Kidney epithelial cell (primary cell): ENCODE data around the gene AASS. TPM values are rescaled to one million over a fixed set of nuclear protein-coding genes. Genes with fewer than 3 reads are reported as not detected.
A peak's percentile ranks its signal among the peaks of the same experiment; 100 is the strongest.
"Not testable (repeated sequence)": the region's sequence is repeated elsewhere in the genome, so short reads cannot be mapped to it uniquely, and the experiment has no call there.

Source experiments
- DNase-seq: peaks from one replicate; pipeline ENCODE4 v3.0.0-alpha.2; 2010; ENCODE audit warnings: low read depth
- H3K27me3 ChIP-seq: 2 replicates; pipeline ENCODE4 v1.6.0; 2011; ENCODE audit warnings: low read length; ENCODE audit not compliant: control insufficient read depth, insufficient read depth
- H3K36me3 ChIP-seq: 2 replicates; pipeline ENCODE4 v1.5.1; 2011; ENCODE audit warnings: low read length; ENCODE audit not compliant: control insufficient read depth, insufficient read depth
- H3K4me3 ChIP-seq: 2 replicates; pipeline ENCODE4 v1.5.1; 2011; ENCODE audit warnings: low read depth, mild to moderate bottlenecking, control low read depth, low read length
- total RNA-seq: library from RNA; depleted of rRNA; stranded (reverse); fragments of >200 nt; gene quantifications from 2 replicates; pipeline ENCODE4 v1.2.3, GENCODE V29; 2015
- TF ChIP-seq, protein P1 (sequence below): IDR thresholded peaks from 2 replicates; pipeline ENCODE4 v1.5.1; 2011; ENCODE audit warnings: mild to moderate bottlenecking, moderate library complexity, low read length, control low read depth, inconsistent platforms; ENCODE audit not compliant: insufficient read depth, poor library complexity, severe bottlenecking

AASS gene
- total RNA-seq, 1 donor from 2014 or later: 8.5 TPM

- H3K4me3 ChIP-seq: no peak overlapping the region
- H3K27me3 ChIP-seq: no peaks in the 10 kb centered on the region
- DNase-seq: no peak
- H3K36me3 ChIP-seq: no peaks in the 10 kb centered on the region
- TF ChIP-seq, protein P1, sequence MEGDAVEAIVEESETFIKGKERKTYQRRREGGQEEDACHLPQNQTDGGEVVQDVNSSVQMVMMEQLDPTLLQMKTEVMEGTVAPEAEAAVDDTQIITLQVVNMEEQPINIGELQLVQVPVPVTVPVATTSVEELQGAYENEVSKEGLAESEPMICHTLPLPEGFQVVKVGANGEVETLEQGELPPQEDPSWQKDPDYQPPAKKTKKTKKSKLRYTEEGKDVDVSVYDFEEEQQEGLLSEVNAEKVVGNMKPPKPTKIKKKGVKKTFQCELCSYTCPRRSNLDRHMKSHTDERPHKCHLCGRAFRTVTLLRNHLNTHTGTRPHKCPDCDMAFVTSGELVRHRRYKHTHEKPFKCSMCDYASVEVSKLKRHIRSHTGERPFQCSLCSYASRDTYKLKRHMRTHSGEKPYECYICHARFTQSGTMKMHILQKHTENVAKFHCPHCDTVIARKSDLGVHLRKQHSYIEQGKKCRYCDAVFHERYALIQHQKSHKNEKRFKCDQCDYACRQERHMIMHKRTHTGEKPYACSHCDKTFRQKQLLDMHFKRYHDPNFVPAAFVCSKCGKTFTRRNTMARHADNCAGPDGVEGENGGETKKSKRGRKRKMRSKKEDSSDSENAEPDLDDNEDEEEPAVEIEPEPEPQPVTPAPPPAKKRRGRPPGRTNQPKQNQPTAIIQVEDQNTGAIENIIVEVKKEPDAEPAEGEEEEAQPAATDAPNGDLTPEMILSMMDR: no peak
Measured at GRCh38 chr7:122135275-122135674, 8.8 kb downstream of the AASS start.

DNA sequence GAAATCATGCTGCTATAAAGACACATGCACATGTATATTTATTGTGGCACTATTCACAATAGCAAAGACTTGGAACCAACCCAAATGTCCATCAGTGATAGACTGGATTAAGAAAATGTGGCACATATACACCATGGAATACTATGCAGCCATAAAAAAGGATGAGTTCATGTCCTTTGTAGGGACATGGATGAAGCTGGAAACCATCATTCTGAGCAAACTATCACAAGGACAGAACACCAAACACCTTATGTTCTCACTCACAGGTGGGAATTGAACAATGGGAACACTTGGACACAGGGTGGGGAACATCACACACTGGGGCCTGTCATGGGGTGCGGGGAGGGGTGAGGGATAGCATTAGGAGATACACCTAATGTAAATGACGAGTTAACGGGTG lies 9.3 kb downstream of the AASS start:
- H3K27me3 ChIP-seq, DNase-seq, H3K4me3 ChIP-seq, H3K36me3 ChIP-seq: not testable (repeated sequence)

DNA sequence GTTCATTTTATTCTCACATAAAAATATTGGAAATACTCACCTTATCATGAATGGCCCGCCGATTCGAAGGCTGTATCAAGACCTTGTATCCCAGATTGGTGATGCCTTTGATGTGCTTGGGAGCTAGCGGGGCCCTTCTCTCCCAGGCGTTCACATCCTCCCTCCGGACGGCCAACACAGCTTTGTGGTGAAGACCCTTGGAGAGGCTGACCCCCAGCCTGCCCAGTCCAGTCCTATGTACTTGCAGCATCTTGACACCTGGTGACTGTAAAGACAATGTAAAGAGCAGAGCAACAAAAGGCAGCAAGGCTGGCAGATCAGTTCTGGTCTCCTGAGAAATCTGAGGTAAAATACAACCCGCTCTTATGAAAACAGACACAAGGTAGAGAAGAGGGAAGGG lies 10.6 kb downstream of the AASS start:
- TF ChIP-seq, protein P1: no peak

GRCh38 chr7:122132341-122132740 lies 11.7 kb downstream of the AASS start:
- TF ChIP-seq, protein P1: no peak
- Histone ChIP-seq H3K4me3 (no peak overlapping the region), H3K27me3 (no peaks in the 10 kb centered on the region), H3K36me3 (no peaks in the 10 kb centered on the region)
- DNase-seq: peak; percentile 28

More for the DNA sequence above, 10.6 kb downstream of the AASS start:
- no peak for DNase-seq
- no peak overlapping the region for H3K4me3 ChIP-seq
- no peaks in the 10 kb centered on the region for H3K27me3 ChIP-seq
- no peaks in the 10 kb centered on the region for H3K36me3 ChIP-seq

DNA sequence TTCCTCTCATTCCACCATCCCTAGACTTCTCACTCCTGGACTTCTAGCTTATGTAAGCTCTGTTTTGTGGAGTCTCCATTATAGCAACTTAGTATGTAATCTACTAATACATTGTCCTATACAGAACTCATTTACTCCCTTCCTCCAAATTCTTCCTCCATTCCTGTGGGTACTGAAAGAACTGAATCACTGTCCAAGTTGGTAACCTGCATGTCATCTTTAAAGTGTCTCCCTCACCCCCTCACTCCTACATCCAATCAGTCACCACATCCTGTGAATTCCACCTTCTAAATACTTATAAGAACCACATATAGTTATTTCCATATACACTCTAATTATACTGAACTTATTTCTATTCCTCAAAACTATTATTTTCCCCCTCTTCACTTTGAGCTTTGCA lies 20.3 kb downstream of the AASS start:
- H3K4me3 ChIP-seq: no peak overlapping the region
- TF ChIP-seq, protein P1: no peak
- H3K27me3 ChIP-seq: no peaks in the 10 kb centered on the region
- no peaks in the 10 kb centered on the region for H3K36me3 ChIP-seq
- no peak for DNase-seq

GRCh38 chr7:122118757-122119156 lies 25.3 kb downstream of the AASS start:
- Histone ChIP-seq H3K36me3 (peaks cover 1% of the 10 kb centered on the region), H3K27me3 (no peaks in the 10 kb centered on the region), H3K4me3 (no peak overlapping the region)
- TF ChIP-seq, protein P1: no peak
- no peak for DNase-seq
